ENCODE results near the gene EEA1. TPM values are rescaled to one million over a fixed set of nuclear protein-coding genes. Genes with fewer than 3 reads are reported as not detected.

Gene EEA1
- total RNA-seq, 1 donor from 2014 or later, result 13.7 TPM

DNA sequence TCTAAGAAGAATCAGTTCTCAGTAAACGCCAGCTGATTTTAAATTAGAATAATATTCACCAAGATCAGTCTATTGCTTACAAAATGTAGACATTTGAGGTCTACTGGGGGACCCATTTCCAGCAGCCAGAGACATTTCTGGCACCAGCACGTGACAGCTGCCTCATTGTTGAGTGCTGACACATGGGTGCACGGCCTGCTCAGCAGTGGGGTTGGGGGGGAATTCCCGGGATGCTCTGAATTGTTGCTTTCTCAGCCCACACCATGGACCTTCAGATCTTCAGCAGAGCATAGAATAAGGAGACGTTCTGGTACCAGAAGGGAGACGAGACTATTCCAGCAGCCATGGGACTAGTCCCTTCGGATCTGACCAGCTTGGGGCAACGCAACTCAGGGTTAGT is 208.0 kb downstream of the EEA1 start:
- intact Hi-C loops (cut with micrococcal nuclease), result no loop called here

Other genes starting within 250 kb of the EEA1 start
- gene PLEKHG7, start 226.3 kb downstream of the EEA1 start, total RNA-seq, result not detected in 2 replicates

Data from T-helper 1 cell treated with Interleukin-12 subunit alpha and Interleukin-12 subunit beta and Interleukin-4 antibody, amounts not matched to agents 30 ng/mL and 1 ng/mL, for 36 hours (primary cell).